WTC11 (cell line): Measurements from ENCODE around the gene MEGF6. TPM values are rescaled to one million over a fixed set of nuclear protein-coding genes. Genes with fewer than 3 reads are reported as not detected.

Source experiments
- ATAC-seq: fragments of 200-7000 bp; cut with Tn5 transposase; 2 replicates; pipeline ENCODE4 v1.10.0; 2021; ENCODE audit warnings: mild to moderate bottlenecking, moderate library complexity
- CTCF ChIA-PET: fragments of 300-600 bp; sonication (Branson Sonifier 250); formaldehyde crosslinking; loops from one replicate; lab custom pipeline; 2021; ENCODE audit warnings: antibody characterized with exemption; lab: Charles Lee
- POLR2A ChIA-PET: fragments of 350-600 bp; sonication (Branson Sonifier 250); formaldehyde crosslinking; loops from one replicate; lab custom pipeline; 2021; ENCODE audit warnings: antibody characterized with exemption; lab: Charles Lee
- DNase-seq: peaks from one replicate; pipeline ENCODE4 v3.0.0; 2021; ENCODE audit warnings: low spot score
- H3K27ac Mint-ChIP-seq: 2 replicates; pipeline ENCODE4 v1.8.0; 2021; ENCODE audit warnings: mixed read lengths
- H3K27me3 Mint-ChIP-seq: 2 replicates; pipeline ENCODE4 v1.8.0; 2021; ENCODE audit warnings: low read depth, mild to moderate bottlenecking, moderate library complexity, mixed read lengths
- H3K36me3 Mint-ChIP-seq: 2 replicates; pipeline ENCODE4 v1.8.0; 2021; ENCODE audit warnings: mixed read lengths
- H3K4me1 Mint-ChIP-seq: 2 replicates; pipeline ENCODE4 v1.8.0; 2022; ENCODE audit warnings: mixed read lengths
- H3K4me3 Mint-ChIP-seq: 2 replicates; pipeline ENCODE4 v1.8.0; 2021; ENCODE audit warnings: mild to moderate bottlenecking, moderate library complexity, mixed read lengths
- H3K9me3 Mint-ChIP-seq: 2 replicates; pipeline ENCODE4 v1.8.0; 2021; ENCODE audit warnings: mixed read lengths
- CREB1 ChIP-seq: sonication (generic); formaldehyde crosslinking; IDR thresholded peaks from 2 replicates; pipeline ENCODE4 v1.8.0; 2023; ENCODE audit warnings: mild to moderate bottlenecking, missing genetic modification reagents
- FOXJ3 ChIP-seq: sonication (generic); formaldehyde crosslinking; IDR thresholded peaks from 2 replicates; pipeline ENCODE4 v1.9.0; 2021; ENCODE audit warnings: missing genetic modification reagents, mild to moderate bottlenecking, borderline replicate concordance
- KAT7 ChIP-seq: sonication (generic); formaldehyde crosslinking; IDR thresholded peaks from 2 replicates; pipeline ENCODE4 v1.8.1; 2023; ENCODE audit warnings: missing genetic modification reagents, mild to moderate bottlenecking, borderline replicate concordance
- MXD4 ChIP-seq: fragments of 250-450 bp; sonication (Bioruptor Pico); IDR thresholded peaks from 2 replicates; pipeline ENCODE4 v1.8.0; 2021; ENCODE audit warnings: mild to moderate bottlenecking, moderate library complexity, borderline replicate concordance
- ZNF232 ChIP-seq: sonication (generic); formaldehyde crosslinking; IDR thresholded peaks from 2 replicates; pipeline ENCODE4 v1.8.0; 2022; ENCODE audit warnings: mild to moderate bottlenecking, missing genetic modification reagents
- total RNA-seq: library from RNA; stranded (reverse); gene quantifications from 3 replicates; pipeline ENCODE4 v1.2.3, GENCODE V29; 2021
- TF ChIP-seq, protein P1 (sequence below): sonication (generic); formaldehyde crosslinking; IDR thresholded peaks from 2 replicates; pipeline ENCODE4 v1.8.0; 2023; ENCODE audit warnings: missing genetic modification reagents, mild to moderate bottlenecking, borderline replicate concordance
- TF ChIP-seq, protein P2 (sequence below): sonication (generic); formaldehyde crosslinking; IDR thresholded peaks from 2 replicates; pipeline ENCODE4 v1.8.1; 2023; ENCODE audit warnings: mild to moderate bottlenecking, missing genetic modification reagents, moderate library complexity
- TF ChIP-seq, protein P3 (sequence below): sonication (generic); formaldehyde crosslinking; IDR thresholded peaks from 2 replicates; pipeline ENCODE4 v1.8.0; 2022; ENCODE audit warnings: mild to moderate bottlenecking, missing genetic modification reagents
- TF ChIP-seq, protein P4 (sequence below): sonication (generic); formaldehyde crosslinking; IDR thresholded peaks from 2 replicates; pipeline ENCODE4 v1.8.1; 2022; ENCODE audit warnings: low read depth, missing genetic modification reagents, borderline replicate concordance
- TF ChIP-seq, protein P5 (sequence below): sonication (generic); formaldehyde crosslinking; IDR thresholded peaks from 2 replicates; pipeline ENCODE4 v1.8.1; 2023; ENCODE audit warnings: mild to moderate bottlenecking, missing genetic modification reagents, borderline replicate concordance
- TF ChIP-seq, protein P6 (sequence below): fragments of 250-450 bp; sonication (Bioruptor Pico); conservative IDR thresholded peaks from 2 replicates; pipeline ENCODE4 v1.9.0; 2021; ENCODE audit warnings: mild to moderate bottlenecking
- TF ChIP-seq, protein P7 (sequence below): sonication (generic); formaldehyde crosslinking; IDR thresholded peaks from 2 replicates; pipeline ENCODE4 v1.8.0; 2023; ENCODE audit warnings: mild to moderate bottlenecking, missing genetic modification reagents

MEGF6 gene
- total RNA-seq, 1 experiment from 2014 or later: 24.9 TPM

- TF ChIP-seq, protein P1, sequence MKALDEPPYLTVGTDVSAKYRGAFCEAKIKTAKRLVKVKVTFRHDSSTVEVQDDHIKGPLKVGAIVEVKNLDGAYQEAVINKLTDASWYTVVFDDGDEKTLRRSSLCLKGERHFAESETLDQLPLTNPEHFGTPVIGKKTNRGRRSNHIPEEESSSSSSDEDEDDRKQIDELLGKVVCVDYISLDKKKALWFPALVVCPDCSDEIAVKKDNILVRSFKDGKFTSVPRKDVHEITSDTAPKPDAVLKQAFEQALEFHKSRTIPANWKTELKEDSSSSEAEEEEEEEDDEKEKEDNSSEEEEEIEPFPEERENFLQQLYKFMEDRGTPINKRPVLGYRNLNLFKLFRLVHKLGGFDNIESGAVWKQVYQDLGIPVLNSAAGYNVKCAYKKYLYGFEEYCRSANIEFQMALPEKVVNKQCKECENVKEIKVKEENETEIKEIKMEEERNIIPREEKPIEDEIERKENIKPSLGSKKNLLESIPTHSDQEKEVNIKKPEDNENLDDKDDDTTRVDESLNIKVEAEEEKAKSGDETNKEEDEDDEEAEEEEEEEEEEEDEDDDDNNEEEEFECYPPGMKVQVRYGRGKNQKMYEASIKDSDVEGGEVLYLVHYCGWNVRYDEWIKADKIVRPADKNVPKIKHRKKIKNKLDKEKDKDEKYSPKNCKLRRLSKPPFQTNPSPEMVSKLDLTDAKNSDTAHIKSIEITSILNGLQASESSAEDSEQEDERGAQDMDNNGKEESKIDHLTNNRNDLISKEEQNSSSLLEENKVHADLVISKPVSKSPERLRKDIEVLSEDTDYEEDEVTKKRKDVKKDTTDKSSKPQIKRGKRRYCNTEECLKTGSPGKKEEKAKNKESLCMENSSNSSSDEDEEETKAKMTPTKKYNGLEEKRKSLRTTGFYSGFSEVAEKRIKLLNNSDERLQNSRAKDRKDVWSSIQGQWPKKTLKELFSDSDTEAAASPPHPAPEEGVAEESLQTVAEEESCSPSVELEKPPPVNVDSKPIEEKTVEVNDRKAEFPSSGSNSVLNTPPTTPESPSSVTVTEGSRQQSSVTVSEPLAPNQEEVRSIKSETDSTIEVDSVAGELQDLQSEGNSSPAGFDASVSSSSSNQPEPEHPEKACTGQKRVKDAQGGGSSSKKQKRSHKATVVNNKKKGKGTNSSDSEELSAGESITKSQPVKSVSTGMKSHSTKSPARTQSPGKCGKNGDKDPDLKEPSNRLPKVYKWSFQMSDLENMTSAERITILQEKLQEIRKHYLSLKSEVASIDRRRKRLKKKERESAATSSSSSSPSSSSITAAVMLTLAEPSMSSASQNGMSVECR (CRISPR knock-in tag): peak; percentile 48; the same call in 1 of the 2 replicates
- TF ChIP-seq KAT7 (CRISPR knock-in tag): no peak
- no peak for TF ChIP-seq FOXJ3 (CRISPR knock-in tag)
- TF ChIP-seq, protein P2, sequence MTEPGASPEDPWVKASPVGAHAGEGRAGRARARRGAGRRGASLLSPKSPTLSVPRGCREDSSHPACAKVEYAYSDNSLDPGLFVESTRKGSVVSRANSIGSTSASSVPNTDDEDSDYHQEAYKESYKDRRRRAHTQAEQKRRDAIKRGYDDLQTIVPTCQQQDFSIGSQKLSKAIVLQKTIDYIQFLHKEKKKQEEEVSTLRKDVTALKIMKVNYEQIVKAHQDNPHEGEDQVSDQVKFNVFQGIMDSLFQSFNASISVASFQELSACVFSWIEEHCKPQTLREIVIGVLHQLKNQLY (CRISPR knock-in tag): no peak
Observed at GRCh38 chr1:3649342-3650247, 38.3 kb upstream of the MEGF6 start, which contains the start of gene WRAP73 (continued).

GRCh38 chr1:3646596-3646995 is 35.3 kb upstream of the MEGF6 start:
- ChIA-PET CTCF (no interaction called here), POLR2A (no interaction called here)
- H3K9me3 Mint-ChIP-seq: no peaks in the 10 kb centered on the region
- H3K4me1 Mint-ChIP-seq: peaks cover 5% of the 10 kb centered on the region; the same call in 1 of the 2 replicates
- TF ChIP-seq ZNF232 (CRISPR knock-in tag) (no peak), CREB1 (no peak), MXD4 (CRISPR knock-in tag) (no peak)
- TF ChIP-seq, protein P3, sequence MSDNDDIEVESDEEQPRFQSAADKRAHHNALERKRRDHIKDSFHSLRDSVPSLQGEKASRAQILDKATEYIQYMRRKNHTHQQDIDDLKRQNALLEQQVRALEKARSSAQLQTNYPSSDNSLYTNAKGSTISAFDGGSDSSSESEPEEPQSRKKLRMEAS (CRISPR knock-in tag): no peak
- TF ChIP-seq, protein P4, sequence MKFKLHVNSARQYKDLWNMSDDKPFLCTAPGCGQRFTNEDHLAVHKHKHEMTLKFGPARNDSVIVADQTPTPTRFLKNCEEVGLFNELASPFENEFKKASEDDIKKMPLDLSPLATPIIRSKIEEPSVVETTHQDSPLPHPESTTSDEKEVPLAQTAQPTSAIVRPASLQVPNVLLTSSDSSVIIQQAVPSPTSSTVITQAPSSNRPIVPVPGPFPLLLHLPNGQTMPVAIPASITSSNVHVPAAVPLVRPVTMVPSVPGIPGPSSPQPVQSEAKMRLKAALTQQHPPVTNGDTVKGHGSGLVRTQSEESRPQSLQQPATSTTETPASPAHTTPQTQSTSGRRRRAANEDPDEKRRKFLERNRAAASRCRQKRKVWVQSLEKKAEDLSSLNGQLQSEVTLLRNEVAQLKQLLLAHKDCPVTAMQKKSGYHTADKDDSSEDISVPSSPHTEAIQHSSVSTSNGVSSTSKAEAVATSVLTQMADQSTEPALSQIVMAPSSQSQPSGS (CRISPR knock-in tag): no peak
- TF ChIP-seq, protein P5, sequence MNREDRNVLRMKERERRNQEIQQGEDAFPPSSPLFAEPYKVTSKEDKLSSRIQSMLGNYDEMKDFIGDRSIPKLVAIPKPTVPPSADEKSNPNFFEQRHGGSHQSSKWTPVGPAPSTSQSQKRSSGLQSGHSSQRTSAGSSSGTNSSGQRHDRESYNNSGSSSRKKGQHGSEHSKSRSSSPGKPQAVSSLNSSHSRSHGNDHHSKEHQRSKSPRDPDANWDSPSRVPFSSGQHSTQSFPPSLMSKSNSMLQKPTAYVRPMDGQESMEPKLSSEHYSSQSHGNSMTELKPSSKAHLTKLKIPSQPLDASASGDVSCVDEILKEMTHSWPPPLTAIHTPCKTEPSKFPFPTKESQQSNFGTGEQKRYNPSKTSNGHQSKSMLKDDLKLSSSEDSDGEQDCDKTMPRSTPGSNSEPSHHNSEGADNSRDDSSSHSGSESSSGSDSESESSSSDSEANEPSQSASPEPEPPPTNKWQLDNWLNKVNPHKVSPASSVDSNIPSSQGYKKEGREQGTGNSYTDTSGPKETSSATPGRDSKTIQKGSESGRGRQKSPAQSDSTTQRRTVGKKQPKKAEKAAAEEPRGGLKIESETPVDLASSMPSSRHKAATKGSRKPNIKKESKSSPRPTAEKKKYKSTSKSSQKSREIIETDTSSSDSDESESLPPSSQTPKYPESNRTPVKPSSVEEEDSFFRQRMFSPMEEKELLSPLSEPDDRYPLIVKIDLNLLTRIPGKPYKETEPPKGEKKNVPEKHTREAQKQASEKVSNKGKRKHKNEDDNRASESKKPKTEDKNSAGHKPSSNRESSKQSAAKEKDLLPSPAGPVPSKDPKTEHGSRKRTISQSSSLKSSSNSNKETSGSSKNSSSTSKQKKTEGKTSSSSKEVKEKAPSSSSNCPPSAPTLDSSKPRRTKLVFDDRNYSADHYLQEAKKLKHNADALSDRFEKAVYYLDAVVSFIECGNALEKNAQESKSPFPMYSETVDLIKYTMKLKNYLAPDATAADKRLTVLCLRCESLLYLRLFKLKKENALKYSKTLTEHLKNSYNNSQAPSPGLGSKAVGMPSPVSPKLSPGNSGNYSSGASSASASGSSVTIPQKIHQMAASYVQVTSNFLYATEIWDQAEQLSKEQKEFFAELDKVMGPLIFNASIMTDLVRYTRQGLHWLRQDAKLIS (CRISPR knock-in tag): no peak
- TF ChIP-seq, protein P6, sequence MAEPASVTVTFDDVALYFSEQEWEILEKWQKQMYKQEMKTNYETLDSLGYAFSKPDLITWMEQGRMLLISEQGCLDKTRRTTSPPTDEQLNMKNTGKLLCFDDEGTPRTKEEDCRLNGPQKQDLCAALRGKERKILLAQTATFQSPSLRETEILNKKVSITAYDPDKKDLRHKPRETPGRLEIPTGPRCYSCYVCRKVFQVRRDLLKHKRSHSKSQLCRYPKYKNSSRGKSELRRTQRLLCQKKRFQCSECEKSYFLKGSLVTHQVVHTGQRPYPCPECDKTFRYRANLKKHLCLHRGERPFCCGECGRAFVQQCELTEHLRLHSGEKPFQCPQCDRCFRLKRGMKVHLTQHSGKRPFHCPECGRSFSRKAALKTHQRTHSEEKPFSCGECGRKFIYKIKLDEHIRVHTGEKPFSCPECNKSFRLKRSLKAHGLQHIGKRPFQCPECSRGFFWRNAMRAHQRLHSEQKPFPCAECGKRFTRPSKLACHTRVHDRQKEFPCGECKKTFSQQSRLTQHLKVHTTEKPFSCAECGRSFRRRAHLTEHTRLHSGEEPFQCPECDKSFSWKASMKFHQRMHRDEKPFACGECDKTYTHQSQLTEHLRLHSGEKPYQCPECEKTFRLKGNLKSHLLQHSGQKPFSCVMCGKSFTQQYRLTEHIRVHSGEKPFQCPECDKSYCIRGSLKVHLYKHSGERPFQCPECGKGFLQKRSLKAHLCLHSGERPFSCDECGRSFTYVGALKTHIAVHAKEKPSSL (CRISPR knock-in tag): no peak
- TF ChIP-seq, protein P7, sequence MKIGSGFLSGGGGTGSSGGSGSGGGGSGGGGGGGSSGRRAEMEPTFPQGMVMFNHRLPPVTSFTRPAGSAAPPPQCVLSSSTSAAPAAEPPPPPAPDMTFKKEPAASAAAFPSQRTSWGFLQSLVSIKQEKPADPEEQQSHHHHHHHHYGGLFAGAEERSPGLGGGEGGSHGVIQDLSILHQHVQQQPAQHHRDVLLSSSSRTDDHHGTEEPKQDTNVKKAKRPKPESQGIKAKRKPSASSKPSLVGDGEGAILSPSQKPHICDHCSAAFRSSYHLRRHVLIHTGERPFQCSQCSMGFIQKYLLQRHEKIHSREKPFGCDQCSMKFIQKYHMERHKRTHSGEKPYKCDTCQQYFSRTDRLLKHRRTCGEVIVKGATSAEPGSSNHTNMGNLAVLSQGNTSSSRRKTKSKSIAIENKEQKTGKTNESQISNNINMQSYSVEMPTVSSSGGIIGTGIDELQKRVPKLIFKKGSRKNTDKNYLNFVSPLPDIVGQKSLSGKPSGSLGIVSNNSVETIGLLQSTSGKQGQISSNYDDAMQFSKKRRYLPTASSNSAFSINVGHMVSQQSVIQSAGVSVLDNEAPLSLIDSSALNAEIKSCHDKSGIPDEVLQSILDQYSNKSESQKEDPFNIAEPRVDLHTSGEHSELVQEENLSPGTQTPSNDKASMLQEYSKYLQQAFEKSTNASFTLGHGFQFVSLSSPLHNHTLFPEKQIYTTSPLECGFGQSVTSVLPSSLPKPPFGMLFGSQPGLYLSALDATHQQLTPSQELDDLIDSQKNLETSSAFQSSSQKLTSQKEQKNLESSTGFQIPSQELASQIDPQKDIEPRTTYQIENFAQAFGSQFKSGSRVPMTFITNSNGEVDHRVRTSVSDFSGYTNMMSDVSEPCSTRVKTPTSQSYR (CRISPR knock-in tag): no peak
- peaks cover 18% of the 10 kb centered on the region for H3K27me3 Mint-ChIP-seq
- ATAC-seq (no peak), DNase-seq (no peak)
- no peak overlapping the region for H3K27ac Mint-ChIP-seq
- H3K4me3 Mint-ChIP-seq: no peak overlapping the region
- peaks cover 15% of the 10 kb centered on the region for H3K36me3 Mint-ChIP-seq
